ENCODE measurements around the gene NOCT.
"Not testable (repeated sequence)": the region's sequence is repeated elsewhere in the genome, so short reads cannot be mapped to it uniquely, and the experiment has no call there.

NOCT gene

DNA sequence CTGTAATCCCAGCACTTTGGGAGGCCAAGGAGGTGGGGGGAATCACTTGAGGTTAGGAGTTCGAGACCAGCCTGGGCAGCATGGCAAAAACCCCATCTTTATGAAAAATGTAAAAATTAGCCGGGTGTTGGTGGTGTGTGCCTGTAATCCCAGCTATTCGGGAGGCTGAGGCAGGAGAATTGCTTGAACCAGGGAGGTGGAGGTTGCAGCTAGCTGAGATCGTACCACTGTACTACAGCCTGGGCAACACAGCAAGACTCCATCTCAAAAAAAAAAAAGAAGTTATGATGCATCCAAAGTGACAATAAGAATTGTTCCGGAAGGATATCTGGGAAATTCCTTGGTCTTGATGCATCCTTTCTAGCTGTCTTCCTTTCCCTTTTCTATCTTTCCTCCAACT is 7.3 kb downstream of the NOCT start:
- Histone ChIP-seq H3K27ac (ENCODE audit: low read length) (no peak overlapping the region), H3K36me3 (ENCODE audit: control insufficient read depth, insufficient read depth, low read length) (no peaks in the 10 kb centered on the region; the same call in 1 of the 2 replicates), H3K4me1 (ENCODE audit: control insufficient read depth, insufficient read depth, low read length) (peaks cover 5% of the 10 kb centered on the region; the same call in 1 of the 2 replicates), H3K27me3 (ENCODE audit: control insufficient read depth, insufficient read depth, low read length) (no peaks in the 10 kb centered on the region), H3K9me3 (ENCODE audit: control insufficient read depth, insufficient read depth, low read length) (no peaks in the 10 kb centered on the region), H3K4me3 (ENCODE audit: low read length) (no peak overlapping the region)
- no peak for DNase-seq (ENCODE audit: low read depth, low spot score)
- no CpG with 5 or more reads among the region's 5 CpGs for WGBS (ENCODE audit: insufficient coverage, insufficient read length)

DNA sequence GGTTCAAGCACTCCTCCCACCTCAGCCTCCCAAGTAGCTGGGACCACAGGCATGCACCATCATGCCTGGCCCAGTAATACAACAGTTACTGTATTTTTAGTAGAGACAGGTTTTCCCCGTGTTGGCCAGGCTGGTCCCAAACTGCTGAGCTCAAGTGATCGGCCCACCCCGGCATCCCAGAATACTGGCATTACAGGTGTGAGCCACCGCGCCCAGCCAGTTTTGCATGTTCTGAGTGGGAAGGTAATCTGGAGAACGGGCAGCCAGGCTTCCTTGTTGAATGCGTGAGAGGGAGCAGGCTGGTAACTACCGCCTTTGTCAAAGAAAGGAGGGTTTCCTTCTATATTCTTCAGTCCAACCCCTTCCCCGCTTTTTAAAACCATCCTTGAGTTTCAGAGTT is 9.1 kb downstream of the NOCT start:
- H3K4me3 ChIP-seq (ENCODE audit: low read length): no peak overlapping the region
- H3K27ac ChIP-seq (ENCODE audit: low read length): no peak overlapping the region
- H3K36me3 ChIP-seq (ENCODE audit: control insufficient read depth, insufficient read depth, low read length): no peaks in the 10 kb centered on the region; the same call in 1 of the 2 replicates
- no peak for DNase-seq (ENCODE audit: low read depth, low spot score)
- no peaks in the 10 kb centered on the region for H3K9me3 ChIP-seq (ENCODE audit: control insufficient read depth, insufficient read depth, low read length)
- H3K4me1 ChIP-seq (ENCODE audit: control insufficient read depth, insufficient read depth, low read length): peaks cover 5% of the 10 kb centered on the region; the same call in 1 of the 2 replicates
- no CpG with 5 or more reads among the region's 9 CpGs for WGBS (ENCODE audit: insufficient coverage, insufficient read length)
- H3K27me3 ChIP-seq (ENCODE audit: control insufficient read depth, insufficient read depth, low read length): no peaks in the 10 kb centered on the region

DNA sequence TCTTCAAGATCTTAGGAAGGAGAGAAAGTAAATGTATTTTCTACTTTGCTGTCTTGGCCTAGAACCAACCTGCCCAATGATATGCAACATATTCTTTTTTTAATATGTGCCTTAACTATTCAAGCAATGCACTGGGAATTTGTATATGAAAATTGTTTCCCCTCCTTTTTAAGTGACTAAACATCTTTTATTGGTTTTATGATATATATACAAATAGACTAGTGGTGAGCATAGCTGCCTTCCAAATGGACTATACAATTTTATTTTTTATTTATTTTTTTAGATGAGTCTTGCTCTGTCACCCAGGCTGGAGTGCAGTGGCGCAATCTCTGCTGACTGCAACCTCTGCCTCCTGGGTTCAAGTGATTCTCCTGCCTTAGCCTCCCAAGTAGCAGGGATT is 10.3 kb downstream of the NOCT start:
- Histone ChIP-seq H3K4me3 (ENCODE audit: low read length) (no peak overlapping the region), H3K9me3 (ENCODE audit: control insufficient read depth, insufficient read depth, low read length) (no peaks in the 10 kb centered on the region), H3K4me1 (ENCODE audit: control insufficient read depth, insufficient read depth, low read length) (peaks cover 5% of the 10 kb centered on the region; the same call in 1 of the 2 replicates), H3K36me3 (ENCODE audit: control insufficient read depth, insufficient read depth, low read length) (no peaks in the 10 kb centered on the region; the same call in 1 of the 2 replicates), H3K27ac (ENCODE audit: low read length) (no peak overlapping the region), H3K27me3 (ENCODE audit: control insufficient read depth, insufficient read depth, low read length) (no peaks in the 10 kb centered on the region)
- no CpG with 5 or more reads among the region's 1 CpG for WGBS (ENCODE audit: insufficient coverage, insufficient read length)
- no peak for DNase-seq (ENCODE audit: low read depth, low spot score)

DNA sequence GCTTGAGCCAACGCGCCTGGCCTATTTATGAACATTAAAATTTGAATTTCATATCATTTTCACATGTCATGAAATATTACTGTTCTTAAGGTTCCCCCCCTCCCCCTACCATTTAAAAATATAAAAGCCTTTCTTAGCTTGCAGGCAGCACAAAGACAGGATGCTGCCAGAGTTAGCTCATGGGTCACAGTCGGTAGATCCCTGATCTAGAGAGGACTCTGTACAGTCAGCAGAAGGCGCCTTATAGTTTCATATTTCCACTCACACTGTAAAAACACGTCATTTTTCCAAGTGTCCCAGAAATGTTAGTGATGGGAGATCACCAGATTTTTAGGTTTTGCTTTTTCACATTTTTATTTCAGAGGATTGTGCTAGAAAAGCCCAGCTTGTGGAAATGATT is 12.2 kb downstream of the NOCT start:
- Histone ChIP-seq H3K27ac (ENCODE audit: low read length) (no peak overlapping the region), H3K4me1 (ENCODE audit: control insufficient read depth, insufficient read depth, low read length) (peaks cover 5% of the 10 kb centered on the region; the same call in 1 of the 2 replicates), H3K9me3 (ENCODE audit: control insufficient read depth, insufficient read depth, low read length) (no peaks in the 10 kb centered on the region), H3K27me3 (ENCODE audit: control insufficient read depth, insufficient read depth, low read length) (no peaks in the 10 kb centered on the region), H3K36me3 (ENCODE audit: control insufficient read depth, insufficient read depth, low read length) (no peaks in the 10 kb centered on the region; the same call in 1 of the 2 replicates), H3K4me3 (ENCODE audit: low read length) (no peak overlapping the region)
- DNase-seq (ENCODE audit: low read depth, low spot score): no peak
- no CpG with 5 or more reads among the region's 5 CpGs for WGBS (ENCODE audit: insufficient coverage, insufficient read length)

DNA sequence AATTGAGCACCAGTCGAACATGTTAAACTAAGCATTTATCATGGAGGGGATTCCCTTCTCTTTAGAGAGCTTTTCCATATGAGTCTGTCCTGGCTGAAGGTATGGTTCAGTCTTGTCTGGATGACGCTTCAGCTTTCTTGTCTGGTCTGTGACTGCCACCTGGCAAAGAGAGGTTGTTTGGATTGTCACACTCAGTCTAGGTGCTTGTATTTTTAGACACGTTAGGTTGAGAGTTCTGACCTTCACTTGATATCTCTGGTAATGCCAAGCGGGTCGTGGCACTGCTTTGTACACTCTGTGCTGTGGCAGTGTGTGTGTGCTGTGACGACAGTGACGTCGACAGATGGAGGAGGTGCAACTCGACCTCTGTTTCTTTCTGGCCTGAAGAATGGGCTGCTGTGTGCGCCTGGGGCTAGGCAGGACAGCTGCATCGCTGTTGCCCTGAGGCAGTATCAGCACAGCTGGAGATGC is 12.6 kb downstream of the NOCT start:
- WGBS (ENCODE audit: insufficient coverage, insufficient read length): no CpG with 5 or more reads among the region's 11 CpGs
- H3K9me3 ChIP-seq (ENCODE audit: control insufficient read depth, insufficient read depth, low read length): no peaks in the 10 kb centered on the region
- H3K4me3 ChIP-seq (ENCODE audit: low read length): no peak overlapping the region
- H3K4me1 ChIP-seq (ENCODE audit: control insufficient read depth, insufficient read depth, low read length): peaks cover 5% of the 10 kb centered on the region; the same call in 1 of the 2 replicates
- no peaks in the 10 kb centered on the region for H3K27me3 ChIP-seq (ENCODE audit: control insufficient read depth, insufficient read depth, low read length)
- no peaks in the 10 kb centered on the region; the same call in 1 of the 2 replicates for H3K36me3 ChIP-seq (ENCODE audit: control insufficient read depth, insufficient read depth, low read length)
- H3K27ac ChIP-seq (ENCODE audit: low read length): no peak overlapping the region
- DNase-seq (ENCODE audit: low read depth, low spot score): no peak

DNA sequence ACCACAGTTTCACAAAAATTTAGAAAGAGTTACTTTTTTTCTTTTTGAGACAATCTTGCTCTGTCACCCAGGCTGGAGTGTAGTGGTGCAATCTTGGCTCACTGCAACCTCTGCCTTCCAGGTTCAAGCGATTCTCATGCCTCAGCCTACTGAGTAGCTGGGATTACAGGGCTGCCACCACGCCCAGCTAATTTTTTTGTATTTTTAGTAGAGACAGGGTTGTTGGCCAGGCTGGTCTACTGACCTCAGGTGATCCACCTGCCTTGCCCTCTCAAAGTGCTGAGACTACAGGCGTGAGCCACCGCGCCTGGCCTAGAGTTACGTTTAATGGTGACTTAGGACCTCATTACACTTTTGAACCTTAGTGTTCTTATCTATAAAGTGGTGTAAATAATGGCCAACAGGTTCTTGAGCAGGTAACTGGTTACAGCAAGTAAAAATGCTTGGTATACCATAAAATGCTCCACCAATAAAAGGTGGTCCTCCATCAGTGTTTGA is 14.3 kb downstream of the NOCT start:
- H3K9me3 ChIP-seq (ENCODE audit: control insufficient read depth, insufficient read depth, low read length); H3K4me1 ChIP-seq (ENCODE audit: control insufficient read depth, insufficient read depth, low read length); H3K27ac ChIP-seq (ENCODE audit: low read length); H3K36me3 ChIP-seq (ENCODE audit: control insufficient read depth, insufficient read depth, low read length); H3K27me3 ChIP-seq (ENCODE audit: control insufficient read depth, insufficient read depth, low read length); H3K4me3 ChIP-seq (ENCODE audit: low read length); DNase-seq (ENCODE audit: low read depth, low spot score): not testable (repeated sequence)
- no CpG with 5 or more reads among the region's 6 CpGs for WGBS (ENCODE audit: insufficient coverage, insufficient read length)

DNA sequence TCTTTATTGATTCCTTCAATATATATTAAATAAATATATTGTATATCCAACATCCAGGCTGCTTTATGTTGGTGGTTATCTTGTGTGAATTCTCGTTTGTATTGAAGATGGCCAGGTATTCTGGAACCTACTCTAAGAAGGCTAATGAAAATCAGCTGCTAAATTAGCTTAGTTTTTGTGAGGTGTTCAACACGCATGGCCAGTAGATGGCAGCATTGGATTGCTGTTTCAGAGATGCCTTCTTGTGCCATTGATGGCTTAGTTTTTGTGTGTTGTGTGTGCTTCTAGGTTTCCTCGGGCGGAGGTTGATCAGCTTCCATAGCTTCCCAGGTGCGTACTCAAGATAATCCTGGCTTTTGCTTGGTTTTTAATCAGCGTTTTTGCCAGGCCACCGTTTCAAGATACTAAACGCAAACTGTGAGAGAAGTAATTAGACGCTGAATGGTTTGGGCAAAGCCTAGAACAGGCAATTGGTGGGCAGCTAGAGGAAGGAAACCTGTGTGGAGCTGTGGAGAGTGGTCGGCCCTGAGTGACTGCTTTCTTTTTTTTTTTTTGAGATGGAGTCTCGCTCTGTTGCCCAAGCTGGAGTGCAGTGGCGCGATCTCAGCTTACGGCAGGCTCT is 15.1 kb downstream of the NOCT start:
- no peaks in the 10 kb centered on the region for H3K36me3 ChIP-seq (ENCODE audit: control insufficient read depth, insufficient read depth, low read length)
- H3K9me3 ChIP-seq (ENCODE audit: control insufficient read depth, insufficient read depth, low read length): no peaks in the 10 kb centered on the region
- H3K27ac ChIP-seq (ENCODE audit: low read length): no peak overlapping the region
- DNase-seq (ENCODE audit: low read depth, low spot score): peak; percentile 87
- H3K4me3 ChIP-seq (ENCODE audit: low read length): no peak overlapping the region
- peaks cover 2% of the 10 kb centered on the region; the same call in 1 of the 2 replicates for H3K4me1 ChIP-seq (ENCODE audit: control insufficient read depth, insufficient read depth, low read length)
- no peaks in the 10 kb centered on the region for H3K27me3 ChIP-seq (ENCODE audit: control insufficient read depth, insufficient read depth, low read length)
- no CpG with 5 or more reads among the region's 14 CpGs for WGBS (ENCODE audit: insufficient coverage, insufficient read length)

DNA sequence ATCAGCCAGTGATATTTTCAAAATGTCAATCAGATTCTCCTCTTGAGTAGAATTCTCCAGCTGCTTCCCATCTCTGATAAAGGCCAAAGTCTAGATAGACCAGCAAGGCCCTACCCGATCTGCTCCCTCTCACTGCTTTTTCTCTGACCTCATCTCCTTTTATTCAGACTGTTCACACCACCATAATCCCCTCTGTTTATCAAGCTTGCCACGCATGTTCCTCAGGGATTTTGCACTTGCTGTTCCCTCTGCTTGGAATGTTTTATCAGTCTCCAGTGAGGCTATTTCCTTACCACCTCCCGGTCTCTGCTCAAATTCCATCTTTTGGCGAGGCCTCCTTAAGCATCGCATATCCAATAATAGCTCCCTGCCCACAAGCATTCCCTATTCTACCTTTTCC is 20.1 kb downstream of the NOCT start:
- no CpG with 5 or more reads among the region's 5 CpGs for WGBS (ENCODE audit: insufficient coverage, insufficient read length)
- H3K4me1 ChIP-seq (ENCODE audit: control insufficient read depth, insufficient read depth, low read length): peaks cover 2% of the 10 kb centered on the region; the same call in 1 of the 2 replicates

DNA sequence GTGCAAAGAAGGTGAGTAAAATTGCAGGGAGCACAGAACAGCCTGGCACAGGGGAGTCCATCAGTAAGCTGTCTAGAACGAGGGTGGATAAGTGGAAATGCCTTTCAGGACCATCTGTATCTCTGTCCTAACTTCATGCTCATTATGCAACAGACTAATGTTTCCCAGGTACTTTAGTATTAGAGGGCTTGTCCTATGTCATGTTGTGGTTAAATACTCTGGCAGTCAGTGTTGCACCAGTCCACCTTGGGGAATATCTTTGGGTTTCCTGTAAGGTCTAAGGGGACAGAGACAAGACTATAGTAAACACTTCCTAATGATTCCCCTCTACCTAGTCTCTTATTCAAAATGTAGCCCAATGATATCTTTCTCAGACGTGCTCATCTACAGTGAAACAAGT is 21.3 kb downstream of the NOCT start:
- H3K27me3 ChIP-seq (ENCODE audit: control insufficient read depth, insufficient read depth, low read length): no peaks in the 10 kb centered on the region
- no peak overlapping the region for H3K27ac ChIP-seq (ENCODE audit: low read length)
- no peak overlapping the region for H3K4me3 ChIP-seq (ENCODE audit: low read length)
- no peaks in the 10 kb centered on the region for H3K36me3 ChIP-seq (ENCODE audit: control insufficient read depth, insufficient read depth, low read length)
- no CpG with 5 or more reads among the region's 2 CpGs for WGBS (ENCODE audit: insufficient coverage, insufficient read length)
- no peak for DNase-seq (ENCODE audit: low read depth, low spot score)
- no peaks in the 10 kb centered on the region for H3K4me1 ChIP-seq (ENCODE audit: control insufficient read depth, insufficient read depth, low read length)
- no peaks in the 10 kb centered on the region for H3K9me3 ChIP-seq (ENCODE audit: control insufficient read depth, insufficient read depth, low read length)

More for the DNA sequence above, 20.1 kb downstream of the NOCT start:
- Histone ChIP-seq H3K27me3 (ENCODE audit: control insufficient read depth, insufficient read depth, low read length) (no peaks in the 10 kb centered on the region), H3K27ac (ENCODE audit: low read length) (no peak overlapping the region), H3K36me3 (ENCODE audit: control insufficient read depth, insufficient read depth, low read length) (no peaks in the 10 kb centered on the region), H3K9me3 (ENCODE audit: control insufficient read depth, insufficient read depth, low read length) (no peaks in the 10 kb centered on the region), H3K4me3 (ENCODE audit: low read length) (no peak overlapping the region)
- DNase-seq (ENCODE audit: low read depth, low spot score): no peak

DNA sequence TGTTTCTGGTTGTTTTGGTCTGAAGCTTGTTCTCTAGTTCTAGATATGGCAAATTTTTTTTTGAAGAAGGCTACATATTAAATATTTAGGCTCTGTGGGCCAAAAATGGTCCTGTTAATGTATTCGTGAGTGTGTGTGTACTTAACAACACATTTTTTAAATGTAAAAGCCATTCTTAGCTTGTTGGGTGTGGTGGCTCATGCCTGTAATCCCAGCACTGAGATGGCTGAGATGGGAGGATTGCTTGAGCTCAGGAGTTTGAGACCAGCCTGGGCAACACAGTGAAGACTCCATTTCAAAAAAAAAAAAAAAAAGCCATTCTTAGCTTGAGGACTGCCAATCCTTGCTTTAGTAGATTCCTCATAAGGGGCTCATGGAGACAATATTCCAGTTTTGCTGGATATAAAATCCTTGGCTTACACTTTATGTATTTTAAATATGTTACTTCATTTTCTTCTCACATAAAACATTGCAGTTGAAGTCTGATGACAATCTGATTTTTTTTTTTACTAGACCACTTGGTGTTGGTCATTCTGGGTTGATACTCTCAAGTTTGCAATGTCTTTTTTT is 23.4 kb downstream of the NOCT start:
- Histone ChIP-seq H3K27ac (ENCODE audit: low read length) (no peak overlapping the region), H3K27me3 (ENCODE audit: control insufficient read depth, insufficient read depth, low read length) (no peaks in the 10 kb centered on the region), H3K9me3 (ENCODE audit: control insufficient read depth, insufficient read depth, low read length) (no peaks in the 10 kb centered on the region), H3K4me3 (ENCODE audit: low read length) (no peak overlapping the region), H3K36me3 (ENCODE audit: control insufficient read depth, insufficient read depth, low read length) (peaks cover 3% of the 10 kb centered on the region; the same call in 1 of the 2 replicates), H3K4me1 (ENCODE audit: control insufficient read depth, insufficient read depth, low read length) (no peaks in the 10 kb centered on the region)
- no peak for DNase-seq (ENCODE audit: low read depth, low spot score)
- no CpG with 5 or more reads among the region's 1 CpG for WGBS (ENCODE audit: insufficient coverage, insufficient read length)
